PC-3 (cell line): Measurements from ENCODE around the gene CCDC158. TPM values are rescaled to one million over a fixed set of nuclear protein-coding genes. Genes with fewer than 3 reads are reported as not detected.

ENCODE experiments used
- ATAC-seq: fragments of 200-7000 bp; cut with Tn5 transposase; 2 replicates; pipeline ENCODE4 v1.9.1; 2020; ENCODE audit warnings: mild to moderate bottlenecking, moderate library complexity
- BruUV-seq: library from RNA; stranded (reverse); fragments of 400-500 nt; replicated peaks from 2 replicates; lab custom pipeline; 2021; lab: Mats Ljungman, UMichigan
- CTCF ChIA-PET: fragments of 300-600 bp; sonication (Branson Sonifier 250); formaldehyde crosslinking; loops from one replicate; lab custom pipeline; 2022; ENCODE audit warnings: antibody characterized with exemption; lab: Charles Lee
- POLR2A ChIA-PET: fragments of 300-600 bp; sonication (Branson Sonifier 250); formaldehyde crosslinking; loops from one replicate; lab custom pipeline; 2022; ENCODE audit warnings: antibody characterized with exemption; ENCODE audit not compliant: unreplicated experiment; lab: Charles Lee
- DNase-seq: peaks from one replicate; pipeline ENCODE4 v3.0.0-alpha.2; 2015
- H2AFZ ChIP-seq: fragments of 300-600 bp; sonication (generic); 2 replicates; pipeline ENCODE4 v1.6.0; 2016; ENCODE audit warnings: antibody characterized with exemption, low read length
- H3F3A ChIP-seq: fragments of 300-600 bp; sonication (generic); one replicate; pipeline ENCODE4 v1.6.0; 2017; ENCODE audit warnings: antibody characterized with exemption, low read length, control low read depth, mild to moderate bottlenecking; ENCODE audit not compliant: unreplicated experiment
- H3K27ac ChIP-seq: fragments of 300-600 bp; sonication (generic); 2 replicates; pipeline ENCODE4 v1.5.1; 2016; ENCODE audit warnings: mild to moderate bottlenecking, low read length
- H3K27me3 ChIP-seq: fragments of 300-600 bp; sonication (generic); 2 replicates; pipeline ENCODE4 v1.6.1; 2016; ENCODE audit warnings: low read length, mixed read lengths
- H3K36me3 ChIP-seq: fragments of 300-600 bp; sonication (generic); 2 replicates; pipeline ENCODE4 v1.6.1; 2016; ENCODE audit warnings: low read depth, mixed run types, low read length, mixed read lengths
- H3K4me1 ChIP-seq: fragments of 300-600 bp; sonication (generic); 2 replicates; pipeline ENCODE4 v1.5.1; 2016; ENCODE audit warnings: low read length; ENCODE audit not compliant: insufficient read depth
- H3K4me2 ChIP-seq: fragments of 300-600 bp; sonication (generic); 2 replicates; pipeline ENCODE4 v1.6.0; 2016; ENCODE audit warnings: low read length
- H3K4me3 ChIP-seq: fragments of 300-600 bp; sonication (generic); 2 replicates; pipeline ENCODE4 v1.5.1; 2016; ENCODE audit warnings: mild to moderate bottlenecking, low read length, mixed read lengths
- H3K79me2 ChIP-seq: fragments of 300-600 bp; sonication (generic); 2 replicates; pipeline ENCODE4 v1.6.1; 2017; ENCODE audit warnings: low read length, mixed read lengths
- H3K9ac ChIP-seq: fragments of 300-600 bp; sonication (generic); 2 replicates; pipeline ENCODE4 v1.6.0; 2016; ENCODE audit warnings: mild to moderate bottlenecking, low read length
- H3K9me2 ChIP-seq: fragments of 300-600 bp; sonication (generic); replicated peaks from 2 replicates; pipeline ENCODE4 v1.6.1; 2016; ENCODE audit warnings: mixed run types, low read length, mixed read lengths
- H3K9me3 ChIP-seq: fragments of 300-600 bp; sonication (generic); 2 replicates; pipeline ENCODE4 v1.6.1; 2016; ENCODE audit warnings: low read length, mixed read lengths
- H4K20me1 ChIP-seq: fragments of 300-600 bp; sonication (generic); 2 replicates; pipeline ENCODE4 v1.6.1; 2016; ENCODE audit warnings: low read length, mixed read lengths
- CTCF ChIP-seq: fragments of 300-600 bp; sonication (generic); conservative IDR thresholded peaks from 2 replicates; pipeline ENCODE4 v1.5.1; 2017; ENCODE audit warnings: antibody characterized with exemption, low read depth, mild to moderate bottlenecking, low read length
- EZH2 ChIP-seq: fragments of 300-600 bp; sonication (generic); IDR thresholded peaks from one replicate; pipeline ENCODE4 v1.6.1; 2017; ENCODE audit warnings: antibody characterized with exemption, mild to moderate bottlenecking, low read length; ENCODE audit not compliant: unreplicated experiment
- EZH2phosphoT487 ChIP-seq: fragments of 300-600 bp; sonication (generic); IDR thresholded peaks from 2 replicates; pipeline ENCODE4 v1.6.1; 2018; ENCODE audit warnings: mild to moderate bottlenecking, antibody characterized with exemption, low read length, borderline replicate concordance
- intact Hi-C: fragments of 100-400 bp; cut with micrococcal nuclease; formaldehyde crosslinking; loops from 2 replicates; pipeline ENCODE4 v1.9.0; 2023
- total RNA-seq: library from RNA; depleted of rRNA; stranded (reverse); fragments of >200 nt; gene quantifications from 2 replicates; pipeline ENCODE4 v1.2.3, GENCODE V29; 2014

CCDC158 gene
- total RNA-seq, 1 experiment from 2014 or later, result not detected

- H3F3A ChIP-seq, result no peaks in the 10 kb centered on the region
- H3K4me1 ChIP-seq, result no peaks in the 10 kb centered on the region
- no peak overlapping the region for H3K9ac ChIP-seq
- TF ChIP-seq EZH2 (no peak), EZH2phosphoT487 (no peak), CTCF (no peak)
- no peaks in the 10 kb centered on the region for H3K9me3 ChIP-seq
- ATAC-seq, result no peak
- H3K4me2 ChIP-seq, result no peak overlapping the region
- ChIA-PET POLR2A (no interaction called here), CTCF (no interaction called here)
- H3K36me3 ChIP-seq, result no peaks in the 10 kb centered on the region
- H3K79me2 ChIP-seq, result no peaks in the 10 kb centered on the region
- no peaks in the 10 kb centered on the region for H4K20me1 ChIP-seq
- intact Hi-C loops, result no loop called here
- H3K9me2 ChIP-seq, result no peaks in the 10 kb centered on the region
- H3K4me3 ChIP-seq, result no peak overlapping the region
- H3K27ac ChIP-seq, result no peak overlapping the region
- no peak overlapping the region for H2AFZ ChIP-seq
- DNase-seq, result no peak
- BruUV-seq, result no TSS peak
- no peaks in the 10 kb centered on the region for H3K27me3 ChIP-seq
Observed at GRCh38 chr4:76463568-76463967, 42.6 kb upstream of the CCDC158 start.

GRCh38 chr4:76459291-76459723 is 38.4 kb upstream of the CCDC158 start:
- no peaks in the 10 kb centered on the region for H3K27me3 ChIP-seq
- no peak overlapping the region for H3K27ac ChIP-seq
- no peaks in the 10 kb centered on the region for H3K9me3 ChIP-seq
- H3F3A ChIP-seq, result no peaks in the 10 kb centered on the region
- ATAC-seq (no peak), DNase-seq (no peak)
- no peak overlapping the region for H2AFZ ChIP-seq
- no peaks in the 10 kb centered on the region for H3K36me3 ChIP-seq
- ChIA-PET CTCF (no interaction called here), POLR2A (no interaction called here)
- H3K4me1 ChIP-seq, result no peaks in the 10 kb centered on the region
- intact Hi-C loops, result no loop called here
- no peaks in the 10 kb centered on the region for H4K20me1 ChIP-seq
- no peak overlapping the region for H3K4me2 ChIP-seq
- no peak overlapping the region for H3K4me3 ChIP-seq
- no TSS peak for BruUV-seq
- H3K9me2 ChIP-seq, result no peaks in the 10 kb centered on the region
- no peaks in the 10 kb centered on the region for H3K79me2 ChIP-seq
- H3K9ac ChIP-seq, result no peak overlapping the region
- TF ChIP-seq CTCF, result no peak
- TF ChIP-seq EZH2, result no peak
- TF ChIP-seq EZH2phosphoT487, result no peak

GRCh38 chr4:76458825-76459224 is 37.9 kb upstream of the CCDC158 start:
- Histone ChIP-seq H3K9ac (no peak overlapping the region), H2AFZ (no peak overlapping the region), H3K4me1 (no peaks in the 10 kb centered on the region), H3K4me2 (no peak overlapping the region), H4K20me1 (no peaks in the 10 kb centered on the region), H3K9me3 (no peaks in the 10 kb centered on the region), H3K27ac (no peak overlapping the region), H3K36me3 (no peaks in the 10 kb centered on the region), H3K4me3 (no peak overlapping the region), H3F3A (no peaks in the 10 kb centered on the region), H3K79me2 (no peaks in the 10 kb centered on the region), H3K9me2 (no peaks in the 10 kb centered on the region), H3K27me3 (no peaks in the 10 kb centered on the region)
- intact Hi-C loops, result no loop called here
- POLR2A ChIA-PET, result no interaction called here
- TF ChIP-seq CTCF (no peak), EZH2 (no peak), EZH2phosphoT487 (no peak)
- BruUV-seq, result no TSS peak
- DNase-seq (no peak), ATAC-seq (no peak)
- CTCF ChIA-PET, result no interaction called here
